Inflammatory macrophage treated with lipopolysaccharide for 4 hours (primary cell): ENCODE data around the gene SLC13A4.
"Not testable (repeated sequence)": the region's sequence is repeated elsewhere in the genome, so short reads cannot be mapped to it uniquely, and the experiment has no call there.

Source experiments
- DNase-seq: peaks from one replicate; pipeline ENCODE4 v3.0.0-alpha.2; 2020

SLC13A4 gene

DNA sequence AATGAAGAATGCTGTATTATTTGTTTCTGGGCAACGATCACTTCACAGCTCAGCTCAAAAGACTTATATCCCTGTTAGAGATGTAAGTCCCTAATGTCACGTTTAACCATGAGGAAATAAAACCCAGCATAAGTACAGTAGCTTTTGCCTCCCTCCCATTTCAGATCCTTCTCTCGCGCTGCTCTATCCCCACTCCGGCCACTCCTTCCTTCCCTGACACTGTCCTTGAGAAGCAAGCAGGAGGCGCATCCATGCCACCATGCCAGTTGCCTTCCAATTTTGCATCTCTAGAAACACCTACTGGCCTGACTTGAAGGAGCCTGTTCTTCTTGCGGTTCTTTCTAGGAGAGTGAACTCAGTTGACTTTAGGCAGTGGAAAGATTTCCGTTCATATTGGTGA, 19.4 kb upstream of the SLC13A4 start:
- DNase-seq, result no peak

GRCh38 chr7:135745703-135746312, 17.8 kb upstream of the SLC13A4 start:
- DNase-seq, result no peak

DNA sequence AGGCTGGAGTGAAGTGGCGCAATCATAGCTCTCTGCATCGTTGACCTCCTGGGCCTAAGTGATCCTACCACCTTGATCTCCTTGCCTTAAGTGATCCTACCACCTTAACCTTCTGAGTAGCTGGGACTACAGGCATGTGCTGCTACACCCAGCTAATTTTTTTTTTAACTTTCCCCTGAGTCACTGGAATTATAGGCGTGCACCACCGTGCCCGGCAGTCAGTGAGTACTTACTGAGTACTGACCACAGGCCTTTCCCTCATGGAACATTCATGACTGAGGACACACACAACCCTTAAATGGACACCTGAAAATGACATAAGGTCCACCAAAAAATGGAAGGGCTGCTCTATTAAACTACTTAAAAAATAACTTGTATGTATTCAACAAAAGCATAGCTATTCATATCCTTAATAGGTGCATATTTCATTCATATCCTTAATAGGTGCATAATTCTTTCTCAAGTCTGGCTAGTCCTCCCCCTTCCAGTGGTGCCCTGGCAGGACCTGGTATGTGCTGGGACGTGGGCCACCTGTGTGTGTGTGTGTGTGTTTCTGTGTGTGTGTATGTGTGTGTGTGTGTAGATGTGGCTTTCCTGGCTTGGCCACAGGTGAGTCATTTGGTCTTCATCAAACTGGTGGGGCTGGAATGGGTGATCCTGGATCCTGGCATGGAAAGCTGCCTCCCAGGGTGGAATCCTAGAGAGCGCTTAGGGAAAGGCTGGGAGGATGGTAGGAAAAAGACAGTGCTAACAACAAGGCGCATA, 17.1 kb upstream of the SLC13A4 start:
- DNase-seq, result no peak

GRCh38 chr7:135743907-135744731, 16.1 kb upstream of the SLC13A4 start:
- DNase-seq, result no peak

DNA sequence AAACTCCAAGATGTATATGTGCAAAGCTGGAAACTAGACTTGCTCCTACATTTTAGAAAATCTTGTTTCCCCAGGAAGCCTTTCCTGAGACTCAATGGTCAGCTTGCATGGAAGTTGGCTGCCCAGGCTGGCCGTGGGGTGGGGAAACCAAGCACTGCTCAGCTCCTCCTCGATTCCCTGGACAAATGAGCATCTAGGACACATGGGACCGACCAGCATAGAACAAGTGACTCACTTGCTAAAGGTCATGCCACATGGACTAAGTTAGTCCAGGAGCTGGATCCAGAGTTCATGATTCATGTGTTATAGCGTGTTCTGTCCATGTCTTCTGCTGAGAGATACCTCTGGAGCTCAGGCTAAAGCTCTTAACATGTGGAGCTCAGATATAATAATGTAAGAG, 14.4 kb upstream of the SLC13A4 start:
- no peak for DNase-seq

DNA sequence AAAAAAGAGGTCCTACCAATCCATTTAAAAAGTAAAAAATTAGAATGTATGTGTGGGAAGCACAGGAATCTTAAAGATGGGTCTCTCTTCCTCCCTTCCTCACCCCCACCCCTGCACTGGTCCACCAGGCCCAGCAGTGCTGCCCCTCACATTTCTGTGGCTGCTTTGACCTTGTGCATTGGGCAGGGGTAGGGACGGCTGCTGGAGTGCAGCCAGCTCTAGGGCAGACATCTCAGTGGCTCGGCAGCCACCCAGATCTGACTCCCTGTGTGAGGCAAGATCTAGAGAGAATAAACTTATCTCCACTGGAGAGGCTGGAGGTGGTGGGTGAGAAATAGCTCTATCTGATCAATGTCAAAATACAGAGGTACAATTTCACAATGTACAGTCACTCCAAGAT, 13.9 kb upstream of the SLC13A4 start:
- no peak for DNase-seq

- DNase-seq, result no peak
Measured at GRCh38 chr7:135740889-135741288, 12.9 kb upstream of the SLC13A4 start.

GRCh38 chr7:135737306-135737647, 9.3 kb upstream of the SLC13A4 start:
- not testable (repeated sequence) for DNase-seq

GRCh38 chr7:135736586-135737305, 8.8 kb upstream of the SLC13A4 start:
- no peak for DNase-seq

GRCh38 chr7:135734343-135734689, 6.3 kb upstream of the SLC13A4 start:
- no peak for DNase-seq

GRCh38 chr7:135733603-135734342, 5.8 kb upstream of the SLC13A4 start:
- no peak for DNase-seq

- DNase-seq, result no peak
Measured at GRCh38 chr7:135731131-135731530, 3.1 kb upstream of the SLC13A4 start.

DNA sequence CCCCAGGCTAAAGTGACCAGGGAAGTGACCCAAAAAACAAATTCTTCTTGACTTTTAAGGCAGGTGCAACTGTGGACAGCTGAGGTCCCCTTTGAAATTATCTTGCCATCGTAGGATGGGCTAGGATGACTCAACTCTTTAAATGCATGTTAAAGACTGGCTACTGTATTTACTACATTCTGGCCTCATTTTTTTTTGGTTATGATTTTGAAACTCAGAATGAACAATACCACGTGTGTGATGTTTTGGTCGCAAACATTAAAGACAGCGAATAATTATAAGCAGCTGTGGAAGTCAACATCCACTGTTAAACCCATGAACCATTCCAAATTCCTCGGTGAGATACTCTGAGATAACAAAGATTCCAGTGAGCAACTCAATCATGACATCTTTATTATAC, 1.2 kb upstream of the SLC13A4 start:
- DNase-seq, result no peak

DNA sequence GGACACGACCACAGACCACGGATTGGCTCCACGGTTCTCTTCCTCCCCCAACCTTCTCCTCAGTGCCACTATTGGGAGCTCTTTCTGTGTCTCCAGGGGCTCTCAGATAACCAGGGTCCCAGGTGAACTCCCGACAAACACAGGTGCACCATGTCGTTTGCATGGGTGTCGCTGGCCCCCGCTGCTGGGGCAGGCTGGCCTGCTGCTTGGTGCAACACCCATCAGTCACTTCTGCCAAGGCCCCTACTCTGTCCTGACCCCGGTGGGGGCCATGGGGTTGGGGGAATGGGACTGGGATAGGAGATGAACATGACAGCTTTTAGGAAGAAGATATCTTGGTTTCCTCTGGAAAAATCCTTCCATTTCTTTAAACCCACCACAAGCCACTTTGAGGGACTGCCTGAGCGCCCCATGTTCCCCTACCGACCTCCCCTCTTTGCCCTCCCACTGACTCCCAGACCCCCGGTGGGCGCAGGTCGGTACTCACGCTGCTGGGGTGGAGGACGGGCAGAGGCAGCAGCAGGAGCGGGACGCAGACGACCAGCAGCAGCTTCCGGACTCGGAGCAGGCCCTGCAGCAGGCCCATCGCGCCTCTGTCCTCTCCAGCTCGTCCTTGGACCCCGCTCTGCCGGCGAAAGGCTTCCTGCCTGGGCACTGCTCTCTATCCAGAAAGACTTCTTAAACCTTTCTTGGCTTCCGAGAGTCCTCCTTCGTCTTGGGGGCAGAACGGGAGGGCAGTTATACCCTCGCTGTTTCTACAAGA, 894 bp downstream of the SLC13A4 start:
- DNase-seq, result no peak

- no peak for DNase-seq
Measured at GRCh38 chr7:135726276-135726788, 1.7 kb downstream of the SLC13A4 start.

- DNase-seq, result no peak
Measured at GRCh38 chr7:135723411-135723810, 4.6 kb downstream of the SLC13A4 start.

GRCh38 chr7:135721198-135721820, 6.7 kb downstream of the SLC13A4 start:
- no peak for DNase-seq

GRCh38 chr7:135719688-135720087, 8.3 kb downstream of the SLC13A4 start:
- no peak for DNase-seq

DNA sequence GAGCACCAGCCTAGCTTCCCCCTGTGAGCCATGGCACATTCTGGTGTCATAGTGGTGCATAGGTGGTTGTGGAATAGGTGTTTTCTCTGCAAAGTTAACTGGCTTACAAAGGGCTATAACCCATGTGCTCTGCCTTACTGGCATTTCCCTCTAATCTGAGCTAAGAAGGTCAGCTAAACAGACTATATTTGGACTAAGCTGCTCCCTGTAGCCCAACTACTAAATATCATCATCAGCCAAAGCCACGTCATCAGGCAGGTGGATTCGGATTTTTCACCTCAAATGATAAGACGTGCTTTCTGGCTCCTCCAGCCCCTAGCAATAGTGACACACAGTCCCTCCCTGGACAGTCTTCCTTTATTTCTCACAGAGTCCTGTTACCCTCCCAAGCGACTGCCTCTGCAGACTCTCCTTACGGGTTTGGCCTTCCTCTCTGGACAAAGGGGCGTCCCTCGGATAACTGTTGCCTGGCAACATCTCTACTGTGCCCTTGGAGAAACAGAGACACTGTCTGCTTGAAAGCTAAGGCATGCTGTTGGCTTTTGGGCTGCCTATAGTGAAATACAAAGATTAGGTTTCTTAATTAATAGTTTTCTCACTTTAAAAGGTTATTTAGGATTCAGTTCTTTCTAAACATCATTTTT, 9.1 kb downstream of the SLC13A4 start:
- no peak for DNase-seq

DNA sequence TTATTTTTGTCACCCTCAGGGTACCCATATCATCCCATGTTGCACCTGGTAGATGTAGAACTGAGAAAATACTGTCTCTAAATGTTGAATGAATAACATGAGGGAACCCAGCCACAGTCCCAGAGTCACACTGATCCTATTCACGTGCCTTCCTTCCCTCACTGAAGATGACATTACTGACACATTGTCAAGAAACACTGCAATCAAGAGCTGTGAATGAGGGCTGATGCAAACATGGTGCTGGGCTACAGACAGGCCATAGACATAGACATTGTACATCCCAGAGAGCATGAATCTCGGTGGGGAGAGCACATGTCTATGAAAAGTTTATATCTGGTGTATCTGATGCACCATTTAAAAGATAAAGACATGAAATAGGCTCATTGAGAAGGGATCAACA, 9.8 kb downstream of the SLC13A4 start:
- no peak for DNase-seq

GRCh38 chr7:135717693-135718092, 10.3 kb downstream of the SLC13A4 start:
- DNase-seq, result no peak
